Activated CD8-positive, alpha-beta T cell treated with anti-CD3 and anti-CD28 coated beads for 36 hours (primary cell): ENCODE data around the gene RAX. TPM values are rescaled to one million over a fixed set of nuclear protein-coding genes. Genes with fewer than 3 reads are reported as not detected.

Source experiments
- ATAC-seq: fragments of 200-7000 bp; cut with Tn5 transposase; one replicate; pipeline ENCODE4 v1.10.0; 2021; ENCODE audit warnings: mild to moderate bottlenecking, moderate library complexity
- CTCF ChIA-PET: fragments of 350-600 bp; sonication (Branson Sonifier 250); formaldehyde crosslinking; loops from one replicate; lab custom pipeline; 2021; ENCODE audit warnings: antibody characterized with exemption; lab: Charles Lee
- POLR2A ChIA-PET: fragments of 350-600 bp; sonication (Branson Sonifier 250); formaldehyde crosslinking; loops from one replicate; lab custom pipeline; 2021; ENCODE audit warnings: antibody characterized with exemption; lab: Charles Lee
- DNase-seq: peaks from one replicate; pipeline ENCODE4 v3.0.0-alpha.2; 2020
- H3K27ac Mint-ChIP-seq: one replicate; pipeline ENCODE4 v1.8.0; 2021; ENCODE audit warnings: mild to moderate bottlenecking, mixed read lengths
- H3K27me3 Mint-ChIP-seq: one replicate; pipeline ENCODE4 v1.8.0; 2021; ENCODE audit warnings: mixed read lengths
- H3K36me3 Mint-ChIP-seq: one replicate; pipeline ENCODE4 v1.8.0; 2021; ENCODE audit warnings: low read depth, mixed read lengths
- H3K4me1 Mint-ChIP-seq: one replicate; pipeline ENCODE4 v1.8.0; 2021; ENCODE audit warnings: low read depth, mixed read lengths
- H3K4me3 Mint-ChIP-seq: one replicate; pipeline ENCODE4 v1.8.0; 2021; ENCODE audit warnings: mild to moderate bottlenecking, moderate library complexity, mixed read lengths
- H3K9me3 Mint-ChIP-seq: one replicate; pipeline ENCODE4 v1.8.0; 2021; ENCODE audit warnings: mixed read lengths
- intact Hi-C: fragments of 100-400 bp; cut with micrococcal nuclease; formaldehyde crosslinking; loops from one replicate; pipeline ENCODE4 v1.10.0; 2022
- total RNA-seq, 2 experiments: library from RNA; stranded (reverse); gene quantifications; one replicate each; pipeline ENCODE4 v1.2.3, GENCODE V29; 2021
- TF ChIP-seq, protein P1 (sequence below): fragments of 200-600 bp; IDR thresholded peaks from one replicate; pipeline ENCODE4 v1.8.0; 2022; ENCODE audit warnings: antibody characterized with exemption, mild to moderate bottlenecking

The RAX gene
- total RNA-seq, 2 experiments from 2014 or later, result not detected

DNA sequence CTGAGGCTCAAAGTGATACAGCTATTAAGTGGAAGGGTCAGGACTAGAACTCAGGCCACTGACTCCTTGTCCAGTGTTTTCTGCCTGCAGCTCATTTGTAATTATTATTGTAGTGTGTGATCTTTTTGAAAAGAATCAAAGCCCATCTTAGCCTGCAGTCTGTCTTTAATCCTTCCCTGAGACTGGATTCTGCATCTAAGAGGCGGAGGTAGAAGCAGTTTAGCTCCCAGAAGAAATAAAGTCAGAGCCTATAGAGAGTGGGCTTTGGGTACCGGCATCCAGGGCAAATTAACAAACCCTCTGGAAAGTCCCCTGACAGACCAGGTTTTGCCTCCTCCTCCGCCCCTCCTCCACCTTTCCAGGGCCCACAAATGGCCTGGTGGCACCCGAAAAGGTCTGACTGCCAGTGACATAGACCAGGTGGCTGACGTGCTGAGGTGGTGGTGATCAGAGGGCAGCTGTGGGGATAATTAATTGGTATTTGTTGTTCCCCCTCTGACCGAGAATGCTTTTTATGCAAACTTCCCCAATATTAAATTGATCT, 2.2 kb upstream of the RAX start:
- ChIA-PET CTCF (interaction anchor here (0.7 to 1.8 kb wide), 5 partner anchors 9 to 128 kb away, joined by 3 to 6 read pairs (median 4); no protein-coding TSS in a partner anchor), POLR2A (no interaction called here)
- H3K27ac Mint-ChIP-seq, result no peak overlapping the region
- H3K9me3 Mint-ChIP-seq, result no peaks in the 10 kb centered on the region
- intact Hi-C loops, result no loop called here
- ATAC-seq (no peak), DNase-seq (no peak)
- TF ChIP-seq, protein P1, sequence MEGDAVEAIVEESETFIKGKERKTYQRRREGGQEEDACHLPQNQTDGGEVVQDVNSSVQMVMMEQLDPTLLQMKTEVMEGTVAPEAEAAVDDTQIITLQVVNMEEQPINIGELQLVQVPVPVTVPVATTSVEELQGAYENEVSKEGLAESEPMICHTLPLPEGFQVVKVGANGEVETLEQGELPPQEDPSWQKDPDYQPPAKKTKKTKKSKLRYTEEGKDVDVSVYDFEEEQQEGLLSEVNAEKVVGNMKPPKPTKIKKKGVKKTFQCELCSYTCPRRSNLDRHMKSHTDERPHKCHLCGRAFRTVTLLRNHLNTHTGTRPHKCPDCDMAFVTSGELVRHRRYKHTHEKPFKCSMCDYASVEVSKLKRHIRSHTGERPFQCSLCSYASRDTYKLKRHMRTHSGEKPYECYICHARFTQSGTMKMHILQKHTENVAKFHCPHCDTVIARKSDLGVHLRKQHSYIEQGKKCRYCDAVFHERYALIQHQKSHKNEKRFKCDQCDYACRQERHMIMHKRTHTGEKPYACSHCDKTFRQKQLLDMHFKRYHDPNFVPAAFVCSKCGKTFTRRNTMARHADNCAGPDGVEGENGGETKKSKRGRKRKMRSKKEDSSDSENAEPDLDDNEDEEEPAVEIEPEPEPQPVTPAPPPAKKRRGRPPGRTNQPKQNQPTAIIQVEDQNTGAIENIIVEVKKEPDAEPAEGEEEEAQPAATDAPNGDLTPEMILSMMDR, result no peak
- H3K27me3 Mint-ChIP-seq, result peaks cover 65% of the 10 kb centered on the region
- no peaks in the 10 kb centered on the region for H3K36me3 Mint-ChIP-seq
- H3K4me3 Mint-ChIP-seq, result no peak overlapping the region
- H3K4me1 Mint-ChIP-seq, result peaks cover 10% of the 10 kb centered on the region

DNA sequence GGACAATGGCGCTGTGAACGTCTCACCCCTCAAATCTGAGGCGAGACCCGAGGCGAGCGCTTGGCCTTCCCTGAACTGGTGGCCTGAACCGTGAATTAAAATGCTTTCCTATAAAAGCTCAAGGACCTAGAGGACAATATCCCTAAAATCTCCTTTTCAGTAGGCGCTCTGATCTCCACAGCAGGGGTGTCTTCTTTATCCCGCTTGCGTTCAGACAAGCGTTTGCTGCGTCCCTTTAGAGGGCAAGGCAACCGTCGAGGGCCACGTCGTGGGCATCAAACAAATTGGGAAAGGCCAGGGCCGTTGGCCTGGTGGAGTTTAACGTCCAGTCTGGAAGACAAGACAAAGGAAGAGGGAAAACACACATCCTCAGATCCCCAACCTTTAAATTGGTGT, 1.3 kb upstream of the RAX start:
- peaks cover 14% of the 10 kb centered on the region for H3K4me1 Mint-ChIP-seq
- peaks cover 68% of the 10 kb centered on the region for H3K27me3 Mint-ChIP-seq
- no peak overlapping the region for H3K27ac Mint-ChIP-seq
- H3K4me3 Mint-ChIP-seq, result no peak overlapping the region
- POLR2A ChIA-PET, result no interaction called here
- H3K36me3 Mint-ChIP-seq, result no peaks in the 10 kb centered on the region
- TF ChIP-seq, protein P1, result no peak
- intact Hi-C loops, result no loop called here
- no peaks in the 10 kb centered on the region for H3K9me3 Mint-ChIP-seq
- ATAC-seq, result no peak
- CTCF ChIA-PET, result interaction anchor here (1.0 to 1.7 kb wide), 2 partner anchors 34 to 129 kb away, joined by 4 to 6 read pairs; no protein-coding TSS in a partner anchor
- no peak for DNase-seq

DNA sequence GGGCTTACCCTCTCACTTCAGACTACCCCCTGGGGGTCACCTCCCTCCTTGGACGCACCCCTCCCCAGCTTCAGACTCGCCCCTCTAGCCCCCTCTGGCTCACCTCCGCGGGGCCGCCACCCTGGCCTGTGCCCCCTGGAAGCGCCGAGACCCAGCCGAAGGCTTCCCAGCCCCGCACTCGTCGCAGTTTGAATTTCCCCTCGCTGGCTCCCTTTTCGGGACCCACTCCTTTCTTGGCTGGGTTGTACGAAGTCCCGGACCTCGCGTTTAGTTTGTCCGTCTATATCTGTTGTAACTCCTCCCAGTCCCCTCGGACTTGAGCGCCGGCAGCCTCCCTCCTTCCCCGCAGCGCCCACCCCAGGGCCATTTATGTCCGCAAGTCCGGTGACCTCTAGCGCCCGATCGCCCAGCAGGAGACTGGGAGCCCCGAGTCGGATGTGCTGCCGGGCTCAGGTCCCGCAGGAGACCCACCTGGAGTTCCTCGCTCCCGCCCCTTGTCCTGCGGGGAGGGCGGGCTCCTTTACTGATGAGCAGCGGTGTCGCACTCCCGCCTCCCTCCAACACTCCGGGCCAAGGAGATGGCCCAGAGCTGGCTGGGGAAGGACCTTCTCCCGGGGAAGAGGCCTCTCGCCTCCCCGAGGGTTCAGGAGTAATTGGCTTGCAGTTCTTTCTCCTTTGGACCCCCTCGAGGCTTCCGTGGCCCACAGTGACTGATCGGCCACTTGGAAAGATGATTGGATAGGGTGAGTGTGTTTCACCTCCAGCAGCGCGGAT, 692 bp upstream of the RAX start:
- DNase-seq (no peak), ATAC-seq (no peak)
- Mint-ChIP-seq H3K27ac (no peak overlapping the region), H3K9me3 (no peaks in the 10 kb centered on the region), H3K4me1 (peaks cover 14% of the 10 kb centered on the region), H3K36me3 (no peaks in the 10 kb centered on the region), H3K27me3 (peaks cover 71% of the 10 kb centered on the region), H3K4me3 (peak overlapping the region; percentile 37)
- CTCF ChIA-PET, result interaction anchor here (1.1 kb wide), 1 partner anchor 37 kb away, joined by 4 read pairs; no protein-coding TSS in a partner anchor
- intact Hi-C loops, result no loop called here
- TF ChIP-seq, protein P1, result no peak
- POLR2A ChIA-PET, result no interaction called here

DNA sequence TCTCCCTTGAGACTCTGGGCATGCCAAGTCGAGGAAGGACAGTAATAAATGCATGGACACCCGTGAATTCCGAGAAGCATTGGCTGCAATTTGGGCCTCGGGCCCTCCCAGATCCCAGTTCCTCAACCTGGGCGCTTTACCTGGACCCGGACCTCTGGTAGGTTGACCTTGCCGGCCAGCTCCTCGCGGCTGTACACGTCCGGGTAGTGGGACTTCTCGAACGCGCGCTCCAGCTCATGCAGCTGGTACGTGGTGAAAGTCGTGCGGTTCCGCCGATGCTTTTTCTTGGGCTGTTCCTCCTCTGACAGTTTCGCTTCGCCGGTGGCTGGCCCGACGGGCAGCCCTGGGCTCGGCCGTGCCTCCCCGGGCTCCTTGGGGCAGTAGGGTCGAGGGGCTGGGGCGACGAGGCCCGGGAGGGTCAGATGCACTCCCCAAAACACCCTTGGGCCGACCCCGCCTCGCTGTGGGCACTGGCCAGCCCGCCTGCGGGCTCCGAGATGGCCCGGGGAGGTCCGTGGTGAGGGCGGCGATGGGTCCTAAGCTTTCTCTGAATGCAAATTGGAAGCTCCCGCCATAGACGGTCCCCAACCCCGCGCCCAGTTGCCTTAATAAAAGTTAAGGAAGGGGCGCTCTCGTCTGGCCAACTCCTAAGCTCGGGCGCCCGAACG, 899 bp downstream of the RAX start:
- intact Hi-C loops, result no loop called here

More for the DNA sequence above, 899 bp downstream of the RAX start:
- no peak overlapping the region for H3K4me3 Mint-ChIP-seq
- DNase-seq, result peak; percentile 12
- H3K9me3 Mint-ChIP-seq, result no peaks in the 10 kb centered on the region
- peaks cover 79% of the 10 kb centered on the region for H3K27me3 Mint-ChIP-seq
- no peak for ATAC-seq
- ChIA-PET POLR2A (no interaction called here), CTCF (interaction anchor here (1.2 to 4.5 kb wide), 4 partner anchors 23 to 187 kb away, joined by 3 to 28 read pairs (median 9); no protein-coding TSS in a partner anchor)
- H3K27ac Mint-ChIP-seq, result no peak overlapping the region
- TF ChIP-seq, protein P1, result no peak
- no peaks in the 10 kb centered on the region for H3K36me3 Mint-ChIP-seq
- H3K4me1 Mint-ChIP-seq, result peaks cover 24% of the 10 kb centered on the region
